ENCODE results near the gene ALKBH7.

The ALKBH7 gene

GRCh38 chr19:6421075-6422014, 48.8 kb downstream of the ALKBH7 start:
- no peak overlapping the region for H3K4me3 ChIP-seq (ENCODE audit: low read length)
- TF ChIP-seq, protein P1, sequence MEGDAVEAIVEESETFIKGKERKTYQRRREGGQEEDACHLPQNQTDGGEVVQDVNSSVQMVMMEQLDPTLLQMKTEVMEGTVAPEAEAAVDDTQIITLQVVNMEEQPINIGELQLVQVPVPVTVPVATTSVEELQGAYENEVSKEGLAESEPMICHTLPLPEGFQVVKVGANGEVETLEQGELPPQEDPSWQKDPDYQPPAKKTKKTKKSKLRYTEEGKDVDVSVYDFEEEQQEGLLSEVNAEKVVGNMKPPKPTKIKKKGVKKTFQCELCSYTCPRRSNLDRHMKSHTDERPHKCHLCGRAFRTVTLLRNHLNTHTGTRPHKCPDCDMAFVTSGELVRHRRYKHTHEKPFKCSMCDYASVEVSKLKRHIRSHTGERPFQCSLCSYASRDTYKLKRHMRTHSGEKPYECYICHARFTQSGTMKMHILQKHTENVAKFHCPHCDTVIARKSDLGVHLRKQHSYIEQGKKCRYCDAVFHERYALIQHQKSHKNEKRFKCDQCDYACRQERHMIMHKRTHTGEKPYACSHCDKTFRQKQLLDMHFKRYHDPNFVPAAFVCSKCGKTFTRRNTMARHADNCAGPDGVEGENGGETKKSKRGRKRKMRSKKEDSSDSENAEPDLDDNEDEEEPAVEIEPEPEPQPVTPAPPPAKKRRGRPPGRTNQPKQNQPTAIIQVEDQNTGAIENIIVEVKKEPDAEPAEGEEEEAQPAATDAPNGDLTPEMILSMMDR (conservative IDR thresholded peaks at IDR 0.05; ENCODE audit: low read length) = no peak
- DNase-seq (ENCODE audit: low read depth) = no peak

DNA sequence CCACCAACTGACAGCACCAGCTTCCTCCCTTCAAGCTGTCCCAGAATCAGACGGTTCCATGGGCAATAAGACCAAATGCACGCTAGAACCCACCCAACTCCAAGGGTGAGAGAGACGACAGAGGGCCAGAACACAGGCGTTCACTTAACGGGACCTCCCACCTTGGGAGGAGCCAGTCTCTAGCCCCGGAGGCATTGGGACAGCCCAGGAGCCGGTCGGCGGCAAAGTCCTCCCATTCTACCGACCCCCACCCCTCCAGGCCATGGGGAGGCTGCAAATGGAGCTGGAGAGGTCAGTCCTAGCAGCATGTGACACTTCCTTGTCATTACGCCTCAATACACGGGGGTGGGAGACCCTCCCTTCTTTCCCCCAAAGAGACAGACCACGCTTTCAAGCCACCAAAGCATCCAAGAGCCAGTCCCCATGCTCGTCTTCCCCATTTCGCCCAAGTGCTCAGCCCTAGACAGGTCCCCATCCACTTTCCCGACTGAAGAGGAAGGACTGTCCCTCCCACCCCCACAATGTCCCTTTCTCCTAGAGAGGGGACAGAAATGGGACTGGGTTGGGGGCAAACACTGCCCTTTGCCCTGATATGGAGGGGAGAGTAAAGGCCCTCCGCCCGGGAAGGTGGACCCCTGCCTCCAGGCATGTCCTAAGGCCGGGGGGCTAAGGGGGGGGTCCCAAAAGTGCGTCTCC, 51.1 kb downstream of the ALKBH7 start:
- TF ChIP-seq, protein P1 (conservative IDR thresholded peaks at IDR 0.05; ENCODE audit: low read length) = no peak
- peak; percentile 47 for DNase-seq (ENCODE audit: low read depth)
- peak overlapping the region; percentile 97 for H3K4me3 ChIP-seq (ENCODE audit: low read length)

DNA sequence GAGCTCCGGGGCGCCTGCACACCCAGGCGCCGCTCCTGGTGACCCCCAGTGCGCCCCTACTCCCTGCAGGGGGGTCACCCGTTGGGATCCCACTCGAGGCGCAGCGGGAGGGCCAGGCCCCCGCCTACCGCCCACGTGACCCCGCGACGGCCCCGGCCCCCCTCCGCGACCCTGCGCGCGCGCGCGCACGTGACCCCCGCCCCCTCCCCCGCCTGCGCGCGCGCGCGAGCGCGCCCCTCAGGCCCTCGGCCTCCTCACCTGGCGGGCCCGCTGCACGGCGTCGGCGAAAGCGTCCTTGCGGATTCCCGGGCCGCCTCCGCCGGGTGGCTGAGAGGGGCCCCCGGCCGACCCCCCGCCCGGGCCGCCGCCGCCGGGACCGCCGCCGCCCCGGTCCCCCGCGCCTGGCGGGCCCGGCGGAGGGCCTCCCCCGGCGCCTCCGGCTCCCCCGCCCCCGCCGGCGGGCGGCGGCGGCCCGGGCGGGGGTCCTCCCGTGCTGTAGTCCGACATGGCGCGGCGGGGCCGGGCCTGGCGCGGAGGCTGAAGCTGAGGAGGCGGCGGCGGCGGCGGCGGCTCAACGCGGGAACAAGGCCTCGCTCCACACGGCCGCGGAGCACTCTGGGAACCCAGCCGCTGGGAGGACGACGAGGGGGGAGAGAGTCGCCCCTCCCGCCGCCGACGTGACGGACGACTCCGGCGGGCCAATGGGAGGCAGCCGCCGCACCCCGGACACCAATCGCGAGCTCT, 51.8 kb downstream of the ALKBH7 start, which contains the start of gene KHSRP:
TSS of gene KHSRP (minus strand) at position 617 of the 744 bp plus-strand sequence. CDS start at position 507, 110 bp downstream.
- peak within 1 kb of the TSS; percentile 97 for H3K4me3 ChIP-seq (ENCODE audit: low read length)
- no peak for DNase-seq (ENCODE audit: low read depth)
- TF ChIP-seq, protein P1 (conservative IDR thresholded peaks at IDR 0.05; ENCODE audit: low read length) = no peak

All from AG10803 (cell line).